HEK293 (cell line): ENCODE results near the gene CCDC57.

Experiments used
- CTCF ChIP-seq: fragments of 450-650 bp; formaldehyde crosslinking; IDR thresholded peaks from 2 replicates; pipeline ENCODE4 v1.5.1; 2016; ENCODE audit warnings: missing biosample characterization, missing genetic modification characterization
- KLF10 ChIP-seq: fragments of 450-650 bp; IDR thresholded peaks from 2 replicates; pipeline ENCODE4 v1.5.1; 2018; ENCODE audit warnings: missing biosample characterization, mild to moderate bottlenecking, missing genetic modification characterization
- REST ChIP-seq: fragments of 450-650 bp; formaldehyde crosslinking; IDR thresholded peaks from 2 replicates; pipeline ENCODE4 v1.5.1; 2016; ENCODE audit warnings: missing biosample characterization, missing genetic modification characterization
- TCF7L2 ChIP-seq: IDR thresholded peaks from 2 replicates; pipeline ENCODE4 v1.6.1; 2011; ENCODE audit warnings: low read depth, mild to moderate bottlenecking, inconsistent platforms, low read length, moderate library complexity, borderline replicate concordance
- YY1 ChIP-seq: fragments of 450-650 bp; formaldehyde crosslinking; IDR thresholded peaks from 2 replicates; pipeline ENCODE4 v1.5.1; 2018; ENCODE audit warnings: missing biosample characterization, missing genetic modification characterization
- ZBTB21 ChIP-seq: fragments of 450-650 bp; formaldehyde crosslinking; IDR thresholded peaks from 2 replicates; pipeline ENCODE4 v1.5.1; 2017; ENCODE audit warnings: missing biosample characterization, missing genetic modification characterization
- ZNF174 ChIP-seq: fragments of 450-650 bp; formaldehyde crosslinking; IDR thresholded peaks from 2 replicates; pipeline ENCODE4 v1.5.0; 2017; ENCODE audit warnings: missing biosample characterization, mild to moderate bottlenecking, missing genetic modification characterization
- ZNF221 ChIP-seq: fragments of 450-650 bp; formaldehyde crosslinking; IDR thresholded peaks from 2 replicates; pipeline ENCODE4 v1.5.1; 2017; ENCODE audit warnings: missing biosample characterization, missing genetic modification characterization, borderline replicate concordance
- ZNF24 ChIP-seq: fragments of 450-650 bp; formaldehyde crosslinking; IDR thresholded peaks from 2 replicates; pipeline ENCODE4 v1.5.1; 2016; ENCODE audit warnings: missing biosample characterization, missing genetic modification characterization
- ZNF292 ChIP-seq: fragments of 450-650 bp; formaldehyde crosslinking; IDR thresholded peaks from 2 replicates; pipeline ENCODE4 v1.5.1; 2016; ENCODE audit warnings: low read depth, missing biosample characterization, missing genetic modification characterization, borderline replicate concordance
- ZNF366 ChIP-seq: fragments of 450-650 bp; formaldehyde crosslinking; conservative IDR thresholded peaks from 2 replicates; pipeline ENCODE4 v1.5.1; 2016; ENCODE audit warnings: missing biosample characterization, missing genetic modification characterization

- TF ChIP-seq CTCF (tag by site-specific recombination) (no peak), REST (tag by site-specific recombination) (no peak), ZBTB21 (tag by site-specific recombination) (no peak), ZNF366 (tag by site-specific recombination) (no peak), ZNF221 (tag by site-specific recombination) (no peak), KLF10 (no peak), YY1 (tag by site-specific recombination) (no peak), TCF7L2 (no peak), ZNF174 (tag by site-specific recombination) (no peak), ZNF24 (tag by site-specific recombination) (no peak), ZNF292 (tag by site-specific recombination) (no peak)
These were observed 156.5 kb downstream of the CCDC57 start for GRCh38 chr17:82055965-82056728.
